Stomach (tissue), 9 donors: ENCODE data around the gene DEK. TPM values are rescaled to one million over a fixed set of nuclear protein-coding genes. Genes with fewer than 3 reads are reported as not detected.
"Not testable (repeated sequence)": the region's sequence is repeated elsewhere in the genome, so short reads cannot be mapped to it uniquely, and the experiment has no call there.

Experiments used
- DNase-seq, 2 donors: peaks; one replicate each; pipeline versions ENCODE4 v3.0.0 to v3.0.0-alpha.2; 2013 to 2019
- H3K27ac ChIP-seq, 5 donors: fragments of 200-600 bp in 4 of 5; sonication (generic) in 4 of 5; one replicate each; pipeline ENCODE4 v1.5.1; 2013 to 2019; ENCODE audit warnings: mild to moderate bottlenecking in 1 of 5, moderate library complexity in 1 of 5
- H3K27me3 ChIP-seq, 3 donors: fragments of 200-600 bp; sonication (generic); one replicate each; pipeline ENCODE4 v1.5.1; 2017 to 2019; ENCODE audit warnings: mixed run types in 1 of 3
- H3K36me3 ChIP-seq, 4 donors: fragments of 200-600 bp; sonication (generic); 1 replicate in 3 of 4; 2 replicates in 1 of 4; pipeline ENCODE4 v1.5.1; 2016 to 2019
- H3K4me1 ChIP-seq, 4 donors: fragments of 200-600 bp; sonication (generic); one replicate each; pipeline ENCODE4 v1.5.1; 2016 to 2019
- H3K4me3 ChIP-seq, 4 donors: fragments of 200-600 bp; sonication (generic) in 3 of 4; one replicate each; pipeline ENCODE4 v1.5.1; 2016 to 2019; ENCODE audit warnings: mild to moderate bottlenecking in 1 of 4
- H3K9me3 ChIP-seq, 4 donors: fragments of 200-600 bp; sonication (generic); one replicate each; pipeline ENCODE4 v1.5.1; 2016 to 2019
- EP300 ChIP-seq: sonication (generic); formaldehyde crosslinking; IDR thresholded peaks from one replicate; pipeline ENCODE4 v1.6.1; 2017; ENCODE audit warnings: antibody characterized with exemption
- POLR2A ChIP-seq, 4 donors: fragments of 450-650 bp; IDR thresholded peaks; one replicate each; pipeline ENCODE4 v1.6.1; 2016; ENCODE audit warnings: antibody characterized with exemption in 4 of 4, control low read depth in 2 of 4, mild to moderate bottlenecking in 1 of 4, moderate library complexity in 1 of 4
- POLR2AphosphoS5 ChIP-seq, 3 donors: sonication (generic); formaldehyde crosslinking; IDR thresholded peaks; one replicate each; pipeline ENCODE4 v1.6.1; 2016; ENCODE audit warnings: antibody characterized with exemption in 3 of 3
- WGBS, 5 donors: extraction: QIAGEN DNeasy Blood & Tissue Kit in 3 of 5; methylation state at CpG; one replicate each; pipeline versions ENCODE4 v1.1.5 to v1.1.7; 2013 to 2018; 5-methylcytosine and 5-hydroxymethylcytosine counted together
- intact Hi-C: fragments of 100-400 bp; cut with DNase I; formaldehyde crosslinking; loops from one replicate; pipeline ENCODE4 v1.15.1; 2023; ENCODE audit warnings: low total_unique reads
- polyA plus RNA-seq, 3 donors: library from polyadenylated mRNA; stranded (reverse); fragments of 200-250 nt; gene quantifications; one replicate each; pipeline ENCODE4 v1.2.3, GENCODE V29; 2013
- total RNA-seq, 5 donors: library from RNA; depleted of rRNA; stranded (reverse); fragments of >200 nt; gene quantifications; one replicate each; pipeline versions ENCODE4 v1.1.0 to v1.2.3, GENCODE V29; 2014 to 2016
- TF ChIP-seq, protein P1 (sequence below), 7 experiments: fragments of 450-650 bp in 4 of 7; fragments of 200-600 bp in 3 of 7; sonication (generic) in 3 of 7; IDR thresholded peaks; one replicate each; pipeline ENCODE4 v1.5.1; 2016 to 2019; ENCODE audit warnings: antibody characterized with exemption in 7 of 7, control low read depth in 2 of 7, mild to moderate bottlenecking in 1 of 7
- donor health status: healthy with polysubstance abuse.
- donor health status: Bipolar disorder and iron deficiency.
- donor health status: healthy.

DEK gene
- total and polyA plus RNA-seq, 8 donors = 35.4 to 189 (median 112) TPM

- Histone ChIP-seq H3K4me3 (no peak overlapping the region), H3K4me1 (peaks cover 0 to 20% (median 10%) of the 10 kb centered on the region in 4 donors), H3K27ac (peak overlapping the region in 3 of 5 donors; percentile 16 to 69 (median 28)), H3K27me3 (no peaks in the 10 kb centered on the region), H3K9me3 (no peaks in the 10 kb centered on the region), H3K36me3 (peaks cover 0 to 59% (median 45%) of the 10 kb centered on the region in 4 donors)
- WGBS, 5 donors = 29 to 60% (median 35%) methylated on average over 12 of the region's 12 CpGs
- TF ChIP-seq, protein P1, sequence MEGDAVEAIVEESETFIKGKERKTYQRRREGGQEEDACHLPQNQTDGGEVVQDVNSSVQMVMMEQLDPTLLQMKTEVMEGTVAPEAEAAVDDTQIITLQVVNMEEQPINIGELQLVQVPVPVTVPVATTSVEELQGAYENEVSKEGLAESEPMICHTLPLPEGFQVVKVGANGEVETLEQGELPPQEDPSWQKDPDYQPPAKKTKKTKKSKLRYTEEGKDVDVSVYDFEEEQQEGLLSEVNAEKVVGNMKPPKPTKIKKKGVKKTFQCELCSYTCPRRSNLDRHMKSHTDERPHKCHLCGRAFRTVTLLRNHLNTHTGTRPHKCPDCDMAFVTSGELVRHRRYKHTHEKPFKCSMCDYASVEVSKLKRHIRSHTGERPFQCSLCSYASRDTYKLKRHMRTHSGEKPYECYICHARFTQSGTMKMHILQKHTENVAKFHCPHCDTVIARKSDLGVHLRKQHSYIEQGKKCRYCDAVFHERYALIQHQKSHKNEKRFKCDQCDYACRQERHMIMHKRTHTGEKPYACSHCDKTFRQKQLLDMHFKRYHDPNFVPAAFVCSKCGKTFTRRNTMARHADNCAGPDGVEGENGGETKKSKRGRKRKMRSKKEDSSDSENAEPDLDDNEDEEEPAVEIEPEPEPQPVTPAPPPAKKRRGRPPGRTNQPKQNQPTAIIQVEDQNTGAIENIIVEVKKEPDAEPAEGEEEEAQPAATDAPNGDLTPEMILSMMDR (IDR thresholded peaks at IDR 0.05) = no peak
- no peak for TF ChIP-seq POLR2AphosphoS5 (IDR thresholded peaks at IDR 0.05)
- TF ChIP-seq EP300 = no peak
- no peak for TF ChIP-seq POLR2A (IDR thresholded peaks at IDR 0.05)
- intact Hi-C loops = no loop called here
- DNase-seq = peak in 1 of 2 donors; percentile 21
These were observed 54.7 kb downstream of the DEK start for GRCh38 chr6:18209539-18210197.

DNA sequence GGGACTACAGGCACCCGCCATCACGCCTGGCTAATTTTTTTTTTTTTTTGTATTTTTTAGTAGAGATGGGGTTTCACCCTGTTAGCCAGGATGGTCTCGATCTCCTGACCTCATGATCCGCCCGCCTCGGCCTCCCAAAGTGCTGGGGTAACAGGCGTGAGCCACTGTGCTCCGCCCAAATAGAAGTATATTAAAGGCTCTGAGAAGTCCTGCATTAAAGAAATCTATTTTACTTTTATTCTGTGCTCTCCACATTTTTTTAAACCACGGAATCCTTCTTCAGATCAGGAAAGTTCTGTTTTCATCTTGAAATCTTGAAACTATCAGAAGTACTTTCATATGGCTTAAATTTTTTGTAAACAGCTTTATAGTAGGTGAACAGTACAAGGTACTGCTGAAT, 55.6 kb downstream of the DEK start:
- Histone ChIP-seq H3K36me3 (peaks cover 0 to 60% (median 43%) of the 10 kb centered on the region in 4 donors), H3K4me1 (peaks cover 0 to 20% (median 10%) of the 10 kb centered on the region in 4 donors)
- H3K27me3 ChIP-seq, H3K9me3 ChIP-seq, H3K4me3 ChIP-seq, DNase-seq, intact Hi-C loops, H3K27ac ChIP-seq: not testable (repeated sequence)
- WGBS, 5 donors = 87 to 99% (median 96%) methylated on average over 7 to 9 of the region's 9 CpGs

DNA sequence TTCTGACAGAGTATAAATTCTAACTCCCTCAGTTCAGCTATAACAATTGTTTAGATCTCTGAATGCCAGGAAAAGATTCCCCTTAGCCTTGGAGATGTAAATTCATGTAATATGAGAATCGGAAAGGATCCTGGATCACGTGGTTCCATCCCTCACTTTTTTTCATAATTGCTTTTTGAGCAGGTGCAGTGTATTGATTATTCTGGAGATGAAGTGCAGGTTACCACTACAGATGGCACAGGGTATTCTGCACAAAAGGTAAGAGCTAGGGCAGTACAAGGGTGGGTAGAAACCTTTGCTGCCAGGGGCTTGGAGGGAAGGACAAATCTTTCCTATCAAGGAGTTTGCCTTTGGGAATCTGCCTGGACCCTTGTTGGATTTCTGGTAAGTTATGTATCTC, 56.4 kb downstream of the DEK start:
- 44 to 73% (median 62%) methylated on average over 2 of the region's 2 CpGs for WGBS, 5 donors
- Histone ChIP-seq H3K4me3 (no peak overlapping the region), H3K9me3 (no peaks in the 10 kb centered on the region), H3K27ac (peak overlapping the region in 1 of 5 donors; percentile 62), H3K4me1 (peaks cover 0 to 20% (median 10%) of the 10 kb centered on the region in 4 donors), H3K36me3 (peaks cover 0 to 62% (median 44%) of the 10 kb centered on the region in 4 donors), H3K27me3 (no peaks in the 10 kb centered on the region)
- no peak for DNase-seq
- intact Hi-C loops = no loop called here
- TF ChIP-seq EP300 = no peak
- no peak for TF ChIP-seq POLR2A (IDR thresholded peaks at IDR 0.05)
- no peak for TF ChIP-seq POLR2AphosphoS5 (IDR thresholded peaks at IDR 0.05)
- TF ChIP-seq, protein P1 (IDR thresholded peaks at IDR 0.05) = no peak

- WGBS, 5 donors = 50 to 80% (median 68%) methylated on average over 8 of the region's 8 CpGs
- Histone ChIP-seq H3K4me3 (no peak overlapping the region), H3K9me3 (no peaks in the 10 kb centered on the region), H3K27ac (peak overlapping the region in 1 of 5 donors; percentile 62), H3K4me1 (peaks cover 0 to 20% (median 10%) of the 10 kb centered on the region in 4 donors), H3K27me3 (no peaks in the 10 kb centered on the region), H3K36me3 (peaks cover 0 to 62% (median 43%) of the 10 kb centered on the region in 4 donors)
- no peak for TF ChIP-seq POLR2AphosphoS5 (IDR thresholded peaks at IDR 0.05)
- intact Hi-C loops = no loop called here
- peak in 1 of 2 donors; percentile 53 for DNase-seq
These were observed 56.9 kb downstream of the DEK start for GRCh38 chr6:18207438-18207837.

- TF ChIP-seq POLR2AphosphoS5 (IDR thresholded peaks at IDR 0.05) = no peak
- TF ChIP-seq EP300 = no peak
- no peak for TF ChIP-seq POLR2A (IDR thresholded peaks at IDR 0.05)
- TF ChIP-seq, protein P1 (IDR thresholded peaks at IDR 0.05) = no peak
- H3K36me3 ChIP-seq = peaks cover 0 to 70% (median 49%) of the 10 kb centered on the region in 4 donors
- no peaks in the 10 kb centered on the region for H3K9me3 ChIP-seq
- intact Hi-C loops = no loop called here
- WGBS, 5 donors = 78 to 90% (median 85%) methylated on average over 6 of the region's 6 CpGs
- no peaks in the 10 kb centered on the region for H3K27me3 ChIP-seq
- H3K4me1 ChIP-seq = peaks cover 0 to 20% (median 10%) of the 10 kb centered on the region in 4 donors
- no peak for DNase-seq
- H3K4me3 ChIP-seq = no peak overlapping the region
- peak overlapping the region in 1 of 5 donors; percentile 62 for H3K27ac ChIP-seq
These were observed 57.7 kb downstream of the DEK start for GRCh38 chr6:18206591-18206990.
